K562 (cell line): ENCODE measurements around the gene HAP1. TPM values are rescaled to one million over a fixed set of nuclear protein-coding genes. Genes with fewer than 3 reads are reported as not detected.

ENCODE experiments used
- CBX3 ChIP-seq, 2 experiments: IDR thresholded peaks; 1 replicate in 1 of 2; 2 replicates in 1 of 2; pipeline ENCODE4 v1.6.1; 2012; ENCODE audit warnings: inconsistent platforms in 2 of 2, low read length in 2 of 2, borderline replicate concordance in 1 of 2, control low read depth in 1 of 2
- CEBPZ ChIP-seq: fragments of 150-350 bp; IDR thresholded peaks from 2 replicates; pipeline ENCODE4 v1.6.1; 2014; ENCODE audit warnings: low read depth, mild to moderate bottlenecking, low read length, borderline replicate concordance
- HIVEP1 ChIP-seq: fragments of 250-450 bp; sonication (Bioruptor Pico); IDR thresholded peaks from 2 replicates; pipeline ENCODE4 v1.4.0; 2020; ENCODE audit warnings: mild to moderate bottlenecking
- KAT7 ChIP-seq: sonication (generic); formaldehyde crosslinking; IDR thresholded peaks from 2 replicates; pipeline ENCODE4 v1.8.0; 2022; ENCODE audit warnings: missing genetic modification reagents, mild to moderate bottlenecking, borderline replicate concordance
- REST ChIP-seq, 2 experiments: fragments of 450-650 bp; formaldehyde crosslinking in 1 of 2; IDR thresholded peaks; 2 replicates each; pipeline versions ENCODE4 v1.4.0 to v1.6.1; 2014 to 2020; ENCODE audit warnings: mild to moderate bottlenecking in 2 of 2, borderline replicate concordance in 1 of 2, low read depth in 1 of 2
- SFPQ ChIP-seq: fragments of 200-400 bp; formaldehyde crosslinking; IDR thresholded peaks from 2 replicates; pipeline ENCODE4 v1.6.1; 2017; ENCODE audit warnings: mild to moderate bottlenecking, low read depth, low read length, moderate library complexity
- TFAM ChIP-seq: fragments of 250-450 bp; sonication (Bioruptor Pico); conservative IDR thresholded peaks from 2 replicates; pipeline ENCODE4 v1.5.0; 2021; ENCODE audit warnings: mild to moderate bottlenecking, moderate library complexity
- TSC22D4 ChIP-seq: fragments of 450-650 bp; IDR thresholded peaks from 2 replicates; pipeline ENCODE4 v1.6.1; 2016; ENCODE audit warnings: missing genetic modification characterization, missing biosample characterization, control low read depth
- WHSC1 ChIP-seq: IDR thresholded peaks from one replicate; pipeline ENCODE4 v1.6.1; 2012; ENCODE audit warnings: low read length, control low read depth, inconsistent platforms
- ZBTB7A ChIP-seq: IDR thresholded peaks from 2 replicates; pipeline ENCODE4 v1.6.1; 2011; ENCODE audit warnings: low read depth, mild to moderate bottlenecking, low read length, moderate library complexity, borderline replicate concordance; ENCODE audit not compliant: control insufficient read depth
- ZNF707 ChIP-seq: fragments of 250-450 bp; sonication (Bioruptor Pico); conservative IDR thresholded peaks from 2 replicates; pipeline ENCODE4 v1.8.0; 2022; ENCODE audit warnings: inconsistent platforms, mild to moderate bottlenecking, moderate library complexity
- polyA plus RNA-seq, 8 experiments: library from polyadenylated mRNA; depleted of rRNA in 4 of 8; stranded (reverse) in 5 of 8; unstranded in 3 of 8; fragments of >200 nt; fragmentation: Nextera tagmentation in 2 of 8; fragmentation: Illumina TruSeq in 1 of 8; extraction: Ambion mirVana in 2 of 8; extraction: Trizol in 1 of 8; gene quantifications; 2 replicates each; pipeline versions ENCODE4 v1.2.1 to v1.2.3, GENCODE V29; 2011 to 2014; ENCODE audit warnings: inconsistent platforms in 1 of 8, missing spikeins in 1 of 8
- total RNA-seq, 7 experiments: library from RNA; depleted of rRNA in 6 of 7; stranded (reverse); fragments of >200 nt in 6 of 7; fragmentation: Illumina TruSeq in 2 of 7; extraction: Trizol in 2 of 7; gene quantifications; 2 replicates each; pipeline versions ENCODE4 v1.2.1 to v1.2.3, GENCODE V29; 2011 to 2021; ENCODE audit warnings: low replicate concordance in 1 of 7

The HAP1 gene
- total and polyA plus RNA-seq, 9 of the 15 experiments (the other 6 are each of a cell fraction or from before 2014, with no cell fraction given) = under 0.01 to 0.09 (median 0.04) TPM; not detected in 6

- TF ChIP-seq REST (IDR thresholded peaks at IDR 0.05; ENCODE audit: borderline replicate concordance) (peak; percentile 96), REST (CRISPR knock-in tag; IDR thresholded peaks at IDR 0.05; ENCODE audit: low read depth) (0 out of 2 replicates have a peak, but pooled peaks have one; percentile 39), KAT7 (no peak), CBX3 (IDR thresholded peaks at IDR 0.05; ENCODE audit: borderline replicate concordance in 1 of 2, low read length in 2 of 2) (peak in 1 of 2 experiments; percentile 53; a peak in 1 of 3 replicates), CEBPZ (no peak), ZNF707 (CRISPR knock-in tag) (peak; percentile 65; the same call in 1 of the 2 replicates), TSC22D4 (no peak), HIVEP1 (CRISPR knock-in tag) (0 out of 2 replicates have a peak, but pooled peaks have one; percentile 58), WHSC1 (no peak), TFAM (CRISPR knock-in tag) (no peak), SFPQ (no peak), ZBTB7A (peak; percentile 61; the same call in 1 of the 2 replicates)
Measured at GRCh38 chr17:41738077-41738800, 3.8 kb upstream of the HAP1 start (continued).
